Left ventricle myocardium inferior (tissue), 1 donor: Measurements from ENCODE around the gene SYT15. TPM values are rescaled to one million over a fixed set of nuclear protein-coding genes. Genes with fewer than 3 reads are reported as not detected.
A peak's percentile ranks its signal among the peaks of the same experiment; 100 is the strongest.
"Not testable (repeated sequence)": the region's sequence is repeated elsewhere in the genome, so short reads cannot be mapped to it uniquely, and the experiment has no call there.

Experiments
- DNase-seq: peaks from one replicate; pipeline ENCODE4 v3.0.0-alpha.2; 2020
- H3K27ac ChIP-seq: fragments of 200-600 bp; replicated peaks from 2 replicates; pipeline ENCODE4 v1.8.0; 2021
- H3K27me3 ChIP-seq: fragments of 200-600 bp; 2 replicates; pipeline ENCODE4 v1.8.0; 2021; ENCODE audit warnings: low read depth
- H3K36me3 ChIP-seq: fragments of 200-600 bp; 2 replicates; pipeline ENCODE4 v1.8.0; 2021
- H3K4me1 ChIP-seq: fragments of 200-600 bp; 2 replicates; pipeline ENCODE4 v1.8.0; 2021
- H3K4me3 ChIP-seq: fragments of 200-600 bp; 2 replicates; pipeline ENCODE4 v1.8.0; 2021; ENCODE audit warnings: mild to moderate bottlenecking, moderate library complexity
- H3K9me3 ChIP-seq: fragments of 200-600 bp; replicated peaks from 2 replicates; pipeline ENCODE4 v1.8.0; 2021
- intact Hi-C: fragments of 100-400 bp; cut with micrococcal nuclease; formaldehyde crosslinking; loops from one replicate; pipeline ENCODE4 v1.11.0; 2022
- long read RNA-seq: library from polyadenylated mRNA; unstranded; transcript quantifications from one replicate; pipeline ENCODE4 v2.0.0, GENCODE V29; 2021
- total RNA-seq: library from RNA; stranded (reverse); fragmentation: NEBNext Ultra II Directional; extraction: Animal tissue kit (Norgen Biotek cat#: 25700); gene quantifications from one replicate; pipeline ENCODE4 v1.2.1, GENCODE V29; 2021
- TF ChIP-seq, protein P1 (sequence below): fragments of 200-600 bp; IDR thresholded peaks from 2 replicates; pipeline ENCODE4 v1.8.0; 2021; ENCODE audit warnings: antibody characterized with exemption, mild to moderate bottlenecking, borderline replicate concordance
- donor health status: DM: no; HTN: yes; CAD: no; lungs with severe emphysema.

SYT15 gene
- 1.9 TPM for total RNA-seq
- long read RNA-seq, partial matches to known transcripts, result 1 of 3 reads
- long read RNA-seq, other reads (novel, unspliced or antisense), result 1 of 3 reads

- H3K27ac ChIP-seq, H3K9me3 ChIP-seq, H3K4me1 ChIP-seq, intact Hi-C loops, DNase-seq, H3K36me3 ChIP-seq: not testable (repeated sequence)
- H3K27me3 ChIP-seq, result peaks cover 14% of the 10 kb centered on the region
- H3K4me3 ChIP-seq, result peak within 1 kb of the TSS; percentile 55
These were observed at the start of gene SYT15 for GRCh38 chr10:46578474-46579178. Gene SYT15 (plus strand): TSS chr10:46579128. CDS start chr10:46579169, 41 bp downstream.

DNA sequence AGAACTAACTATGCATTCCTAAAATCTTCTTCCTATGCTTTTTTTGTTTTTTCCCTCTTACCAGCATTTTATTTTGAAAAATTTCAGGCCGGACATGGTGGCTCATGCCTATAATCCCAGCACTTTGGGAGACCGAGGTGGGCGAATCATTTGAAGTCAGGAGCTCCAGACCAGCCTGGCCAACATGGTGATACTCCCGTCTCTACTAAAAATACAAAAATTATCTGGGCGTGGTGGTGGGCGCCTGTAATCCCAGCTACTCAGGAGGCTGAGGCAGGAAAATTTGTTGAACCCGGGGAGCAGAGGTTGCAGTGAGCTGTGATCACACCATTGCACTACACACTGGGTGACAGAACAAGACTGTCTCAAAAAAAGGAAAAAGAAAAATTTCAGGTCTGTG, 49.2 kb upstream of the SYT15 start:
- H3K4me3 ChIP-seq, H3K27ac ChIP-seq, H3K9me3 ChIP-seq, DNase-seq, H3K36me3 ChIP-seq, intact Hi-C loops, H3K4me1 ChIP-seq: not testable (repeated sequence)
- H3K27me3 ChIP-seq, result peaks cover 64% of the 10 kb centered on the region

DNA sequence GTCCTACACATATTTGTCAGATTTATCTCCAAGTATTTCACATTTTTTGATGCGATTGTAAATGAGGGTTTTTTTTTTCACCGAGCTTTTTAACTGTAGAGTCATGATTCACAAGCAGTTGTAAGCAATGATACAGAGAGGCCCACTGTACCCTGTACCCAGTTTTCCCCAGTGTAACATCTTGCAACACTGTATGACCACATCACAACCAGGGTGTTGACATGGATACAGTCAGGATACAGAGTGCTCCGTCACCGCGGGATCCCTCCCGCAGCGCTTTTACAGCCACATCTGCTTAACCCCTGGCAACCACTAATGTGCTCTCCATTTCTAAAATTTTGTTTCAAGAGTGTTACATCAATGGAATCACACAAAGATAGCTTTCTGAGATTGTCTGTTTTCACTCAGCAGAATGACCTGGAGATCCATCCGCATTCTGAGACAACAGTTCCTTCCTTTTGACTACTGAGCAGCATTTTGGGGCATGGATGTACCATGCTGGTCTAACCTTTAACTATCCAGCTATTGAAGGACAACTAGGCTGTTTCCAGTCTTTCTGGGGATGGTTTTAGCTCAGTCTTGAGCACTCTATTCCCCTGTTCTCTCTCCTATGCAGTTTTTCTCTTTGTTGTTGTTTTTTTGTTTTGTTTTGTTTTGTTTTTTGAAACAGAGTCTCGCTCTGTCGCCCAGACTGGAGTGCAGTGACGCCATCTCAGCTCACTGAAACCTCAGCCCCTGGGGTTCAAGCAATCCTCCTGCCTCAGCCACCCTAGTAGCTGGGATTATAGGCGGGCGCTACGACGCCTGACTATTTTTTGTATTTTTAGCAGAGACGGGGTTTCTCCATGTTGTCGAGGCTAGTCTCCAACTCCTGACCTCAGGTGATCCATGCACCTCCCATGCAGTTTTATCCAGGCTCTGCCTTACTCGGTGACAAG, 48.4 kb upstream of the SYT15 start:
- peaks cover 70% of the 10 kb centered on the region for H3K27me3 ChIP-seq
- TF ChIP-seq, protein P1, sequence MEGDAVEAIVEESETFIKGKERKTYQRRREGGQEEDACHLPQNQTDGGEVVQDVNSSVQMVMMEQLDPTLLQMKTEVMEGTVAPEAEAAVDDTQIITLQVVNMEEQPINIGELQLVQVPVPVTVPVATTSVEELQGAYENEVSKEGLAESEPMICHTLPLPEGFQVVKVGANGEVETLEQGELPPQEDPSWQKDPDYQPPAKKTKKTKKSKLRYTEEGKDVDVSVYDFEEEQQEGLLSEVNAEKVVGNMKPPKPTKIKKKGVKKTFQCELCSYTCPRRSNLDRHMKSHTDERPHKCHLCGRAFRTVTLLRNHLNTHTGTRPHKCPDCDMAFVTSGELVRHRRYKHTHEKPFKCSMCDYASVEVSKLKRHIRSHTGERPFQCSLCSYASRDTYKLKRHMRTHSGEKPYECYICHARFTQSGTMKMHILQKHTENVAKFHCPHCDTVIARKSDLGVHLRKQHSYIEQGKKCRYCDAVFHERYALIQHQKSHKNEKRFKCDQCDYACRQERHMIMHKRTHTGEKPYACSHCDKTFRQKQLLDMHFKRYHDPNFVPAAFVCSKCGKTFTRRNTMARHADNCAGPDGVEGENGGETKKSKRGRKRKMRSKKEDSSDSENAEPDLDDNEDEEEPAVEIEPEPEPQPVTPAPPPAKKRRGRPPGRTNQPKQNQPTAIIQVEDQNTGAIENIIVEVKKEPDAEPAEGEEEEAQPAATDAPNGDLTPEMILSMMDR, result no peak
- no peak overlapping the region for H3K27ac ChIP-seq
- no peak overlapping the region for H3K4me3 ChIP-seq
- H3K9me3 ChIP-seq, result no peaks in the 10 kb centered on the region
- intact Hi-C loops, result no loop called here
- H3K36me3 ChIP-seq, result no peaks in the 10 kb centered on the region
- DNase-seq, result peak; percentile 10
- no peaks in the 10 kb centered on the region for H3K4me1 ChIP-seq

DNA sequence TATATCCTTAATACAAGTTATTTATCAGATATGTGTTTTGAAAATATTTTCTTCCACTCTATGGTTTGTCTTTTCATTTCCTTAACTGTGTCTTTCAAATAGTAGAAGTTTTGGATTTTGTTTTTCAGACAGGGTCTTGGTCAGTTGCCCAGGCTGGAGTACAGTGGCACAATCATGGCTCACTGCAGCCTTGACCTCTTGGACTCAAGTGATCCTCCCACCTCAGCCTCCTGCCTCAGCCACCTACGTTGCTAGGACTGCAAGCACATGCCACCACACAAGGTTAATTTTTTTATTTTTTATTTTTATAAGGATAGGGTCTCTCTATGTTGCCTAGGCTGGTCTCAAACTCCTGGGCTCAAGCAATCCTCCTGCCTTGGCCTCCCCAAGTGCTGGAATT, 46.7 kb upstream of the SYT15 start:
- H3K4me3 ChIP-seq, H3K9me3 ChIP-seq, intact Hi-C loops, H3K36me3 ChIP-seq, H3K27ac ChIP-seq, DNase-seq, H3K4me1 ChIP-seq: not testable (repeated sequence)
- H3K27me3 ChIP-seq, result peaks cover 79% of the 10 kb centered on the region

DNA sequence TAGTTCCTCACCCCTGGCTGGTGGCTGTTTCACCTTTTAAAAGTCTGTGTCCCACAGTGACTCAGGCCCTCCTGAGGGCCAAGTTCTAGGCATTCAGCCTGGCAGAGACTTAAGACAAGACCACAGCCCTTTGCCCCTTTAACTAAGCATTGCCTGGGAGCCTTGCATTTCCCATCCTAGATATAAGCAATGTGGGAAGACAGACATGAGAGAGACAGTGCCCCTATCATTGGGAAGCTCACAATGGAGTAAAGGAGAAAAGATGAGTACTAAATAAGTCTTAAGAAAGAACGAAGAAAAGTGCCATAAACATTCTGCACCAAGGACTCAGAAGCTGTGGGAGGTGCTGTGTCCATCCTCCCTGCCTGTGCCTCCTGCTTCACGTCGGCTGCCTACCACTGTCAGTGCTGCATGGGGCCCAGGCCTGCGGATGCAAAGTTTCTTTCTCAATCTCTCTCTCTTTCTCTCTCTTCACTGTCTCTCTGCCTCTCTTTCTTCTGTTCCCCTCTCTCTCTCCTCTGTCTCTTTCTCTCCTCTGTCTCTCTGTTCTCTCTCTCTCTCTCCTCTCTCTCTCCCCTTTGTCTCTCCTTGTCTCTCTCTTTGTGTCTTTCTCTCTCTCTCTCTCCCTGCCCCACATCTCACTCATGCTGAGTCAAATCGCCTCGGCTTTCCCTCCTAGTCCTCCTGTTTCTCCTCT, 44.0 kb upstream of the SYT15 start:
- no peak overlapping the region for H3K27ac ChIP-seq
- H3K4me3 ChIP-seq, result no peak overlapping the region
- H3K27me3 ChIP-seq, result peaks cover 88% of the 10 kb centered on the region
- intact Hi-C loops, result no loop called here
- no peaks in the 10 kb centered on the region for H3K4me1 ChIP-seq
- no peaks in the 10 kb centered on the region for H3K9me3 ChIP-seq
- TF ChIP-seq, protein P1, result no peak
- no peaks in the 10 kb centered on the region for H3K36me3 ChIP-seq
- peak; percentile 10 for DNase-seq

DNA sequence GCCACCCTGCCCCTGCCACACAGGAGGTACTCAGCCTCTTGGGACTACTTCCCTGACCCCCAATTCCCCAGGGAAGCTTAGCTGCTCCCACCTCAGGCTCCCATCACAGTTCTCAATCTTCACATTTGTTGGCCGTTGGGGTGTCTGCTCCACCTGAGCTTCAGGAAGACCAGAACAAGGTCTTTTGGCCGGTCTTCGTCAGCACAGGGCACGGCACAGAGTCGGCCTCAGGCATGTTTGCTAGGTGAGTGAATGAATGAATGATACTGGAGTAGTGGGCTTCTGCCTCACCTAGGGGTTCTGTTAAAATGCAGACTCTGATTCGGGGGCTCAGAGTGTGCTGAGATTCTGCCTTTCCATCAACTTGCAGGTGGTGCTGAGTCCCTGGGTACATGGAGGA, 42.8 kb upstream of the SYT15 start:
- no peak overlapping the region for H3K4me3 ChIP-seq
- H3K36me3 ChIP-seq, result no peaks in the 10 kb centered on the region
- DNase-seq, result no peak
- H3K4me1 ChIP-seq, result peaks cover 3% of the 10 kb centered on the region
- no peaks in the 10 kb centered on the region for H3K9me3 ChIP-seq
- TF ChIP-seq, protein P1, result no peak
- intact Hi-C loops, result no loop called here
- peaks cover 88% of the 10 kb centered on the region for H3K27me3 ChIP-seq
- H3K27ac ChIP-seq, result no peak overlapping the region
